ENCODE measurements around the gene TMEM119.

TMEM119 gene

GRCh38 chr12:108566452-108566851, 31.4 kb downstream of the TMEM119 start:
- H3K36me3 ChIP-seq (ENCODE audit: control insufficient read depth, insufficient read depth, low read length): peaks cover 60% of the 10 kb centered on the region
- H3K9ac ChIP-seq (ENCODE audit: low read depth, low read length): no peak overlapping the region
- no peaks in the 10 kb centered on the region for H3K9me3 ChIP-seq (ENCODE audit: control insufficient read depth, insufficient read depth, low read length)
- H3K4me1 ChIP-seq (ENCODE audit: control insufficient read depth, insufficient read depth, low read length): no peaks in the 10 kb centered on the region
- H3K27me3 ChIP-seq (ENCODE audit: control insufficient read depth, insufficient read depth, low read length): no peaks in the 10 kb centered on the region
- no peak overlapping the region for H3K4me3 ChIP-seq (ENCODE audit: low read depth, low read length)
- no peak overlapping the region for H3K27ac ChIP-seq (ENCODE audit: low read depth, low read length)

GRCh38 chr12:108565976-108566375, 31.9 kb downstream of the TMEM119 start:
- Histone ChIP-seq H3K27ac (ENCODE audit: low read depth, low read length) (no peak overlapping the region), H3K9ac (ENCODE audit: low read depth, low read length) (no peak overlapping the region), H3K27me3 (ENCODE audit: control insufficient read depth, insufficient read depth, low read length) (no peaks in the 10 kb centered on the region), H3K9me3 (ENCODE audit: control insufficient read depth, insufficient read depth, low read length) (no peaks in the 10 kb centered on the region), H3K36me3 (ENCODE audit: control insufficient read depth, insufficient read depth, low read length) (peaks cover 60% of the 10 kb centered on the region), H3K4me3 (ENCODE audit: low read depth, low read length) (no peak overlapping the region), H3K4me1 (ENCODE audit: control insufficient read depth, insufficient read depth, low read length) (no peaks in the 10 kb centered on the region)

- no peaks in the 10 kb centered on the region for H3K9me3 ChIP-seq (ENCODE audit: control insufficient read depth, insufficient read depth, low read length)
- no peak overlapping the region for H3K4me3 ChIP-seq (ENCODE audit: low read depth, low read length)
- H3K4me1 ChIP-seq (ENCODE audit: control insufficient read depth, insufficient read depth, low read length): no peaks in the 10 kb centered on the region
- H3K9ac ChIP-seq (ENCODE audit: low read depth, low read length): no peak overlapping the region
- no peaks in the 10 kb centered on the region for H3K27me3 ChIP-seq (ENCODE audit: control insufficient read depth, insufficient read depth, low read length)
- peaks cover 60% of the 10 kb centered on the region for H3K36me3 ChIP-seq (ENCODE audit: control insufficient read depth, insufficient read depth, low read length)
- H3K27ac ChIP-seq (ENCODE audit: low read depth, low read length): no peak overlapping the region
These were observed 32.7 kb downstream of the TMEM119 start for GRCh38 chr12:108565146-108565545.

GRCh38 chr12:108564724-108565123, 33.2 kb downstream of the TMEM119 start:
- peaks cover 59% of the 10 kb centered on the region for H3K36me3 ChIP-seq (ENCODE audit: control insufficient read depth, insufficient read depth, low read length)
- no peak overlapping the region for H3K9ac ChIP-seq (ENCODE audit: low read depth, low read length)
- H3K9me3 ChIP-seq (ENCODE audit: control insufficient read depth, insufficient read depth, low read length): no peaks in the 10 kb centered on the region
- no peak overlapping the region for H3K27ac ChIP-seq (ENCODE audit: low read depth, low read length)
- H3K4me3 ChIP-seq (ENCODE audit: low read depth, low read length): no peak overlapping the region
- H3K4me1 ChIP-seq (ENCODE audit: control insufficient read depth, insufficient read depth, low read length): peaks cover 3% of the 10 kb centered on the region; the same call in 1 of the 2 replicates
- no peaks in the 10 kb centered on the region for H3K27me3 ChIP-seq (ENCODE audit: control insufficient read depth, insufficient read depth, low read length)

GRCh38 chr12:108563804-108564151, 34.1 kb downstream of the TMEM119 start:
- Histone ChIP-seq H3K27ac (ENCODE audit: low read depth, low read length) (no peak overlapping the region), H3K9me3 (ENCODE audit: control insufficient read depth, insufficient read depth, low read length) (no peaks in the 10 kb centered on the region), H3K36me3 (ENCODE audit: control insufficient read depth, insufficient read depth, low read length) (peaks cover 54% of the 10 kb centered on the region), H3K4me1 (ENCODE audit: control insufficient read depth, insufficient read depth, low read length) (peaks cover 8% of the 10 kb centered on the region), H3K27me3 (ENCODE audit: control insufficient read depth, insufficient read depth, low read length) (no peaks in the 10 kb centered on the region), H3K4me3 (ENCODE audit: low read depth, low read length) (peak overlapping the region; percentile 99), H3K9ac (ENCODE audit: low read depth, low read length) (no peak overlapping the region)

- peaks cover 51% of the 10 kb centered on the region for H3K36me3 ChIP-seq (ENCODE audit: control insufficient read depth, insufficient read depth, low read length)
- peak overlapping the region; percentile 76 for H3K27ac ChIP-seq (ENCODE audit: low read depth, low read length)
- no peaks in the 10 kb centered on the region for H3K27me3 ChIP-seq (ENCODE audit: control insufficient read depth, insufficient read depth, low read length)
- peak overlapping the region; percentile 85 for H3K9ac ChIP-seq (ENCODE audit: low read depth, low read length)
- no peaks in the 10 kb centered on the region for H3K9me3 ChIP-seq (ENCODE audit: control insufficient read depth, insufficient read depth, low read length)
- H3K4me3 ChIP-seq (ENCODE audit: low read depth, low read length): peak overlapping the region; percentile 99
- peaks cover 8% of the 10 kb centered on the region for H3K4me1 ChIP-seq (ENCODE audit: control insufficient read depth, insufficient read depth, low read length)
These were observed 34.6 kb downstream of the TMEM119 start for GRCh38 chr12:108563136-108563803.

- no peaks in the 10 kb centered on the region for H3K9me3 ChIP-seq (ENCODE audit: control insufficient read depth, insufficient read depth, low read length)
- peak within 1 kb of the TSS; percentile 99 for H3K4me3 ChIP-seq (ENCODE audit: low read depth, low read length)
- peaks cover 50% of the 10 kb centered on the region for H3K36me3 ChIP-seq (ENCODE audit: control insufficient read depth, insufficient read depth, low read length)
- H3K27ac ChIP-seq (ENCODE audit: low read depth, low read length): peak within 1 kb of the TSS; percentile 94
- peaks cover 8% of the 10 kb centered on the region for H3K4me1 ChIP-seq (ENCODE audit: control insufficient read depth, insufficient read depth, low read length)
- H3K9ac ChIP-seq (ENCODE audit: low read depth, low read length): peak within 1 kb of the TSS; percentile 88
- H3K27me3 ChIP-seq (ENCODE audit: control insufficient read depth, insufficient read depth, low read length): no peaks in the 10 kb centered on the region
These were observed 35.3 kb downstream of the TMEM119 start, which contains the start of gene ISCU for GRCh38 chr12:108562348-108563135. TSS of gene ISCU (plus strand) at chr12:108562596. CDS start at chr12:108562623, 27 bp downstream.

- Histone ChIP-seq H3K9me3 (ENCODE audit: control insufficient read depth, insufficient read depth, low read length) (no peaks in the 10 kb centered on the region), H3K36me3 (ENCODE audit: control insufficient read depth, insufficient read depth, low read length) (peaks cover 46% of the 10 kb centered on the region), H3K27ac (ENCODE audit: low read depth, low read length) (peak overlapping the region; percentile 94), H3K4me1 (ENCODE audit: control insufficient read depth, insufficient read depth, low read length) (peaks cover 8% of the 10 kb centered on the region), H3K9ac (ENCODE audit: low read depth, low read length) (peak overlapping the region; percentile 88), H3K27me3 (ENCODE audit: control insufficient read depth, insufficient read depth, low read length) (no peaks in the 10 kb centered on the region), H3K4me3 (ENCODE audit: low read depth, low read length) (peak overlapping the region; percentile 99)
These were observed 36.0 kb downstream of the TMEM119 start for GRCh38 chr12:108561852-108562347.

- H3K4me1 ChIP-seq (ENCODE audit: control insufficient read depth, insufficient read depth, low read length): peaks cover 8% of the 10 kb centered on the region
These were observed 36.8 kb downstream of the TMEM119 start, which contains the start of gene SART3 for GRCh38 chr12:108560752-108561719. TSS of gene SART3 (minus strand) at chr12:108561173. CDS start at chr12:108561154, 19 bp downstream.

GRCh38 chr12:108560321-108560721, 37.6 kb downstream of the TMEM119 start:
- peak overlapping the region; percentile 99 for H3K4me3 ChIP-seq (ENCODE audit: low read depth, low read length)
- peaks cover 8% of the 10 kb centered on the region for H3K4me1 ChIP-seq (ENCODE audit: control insufficient read depth, insufficient read depth, low read length)
- H3K27ac ChIP-seq (ENCODE audit: low read depth, low read length): peak overlapping the region; percentile 94
- H3K27me3 ChIP-seq (ENCODE audit: control insufficient read depth, insufficient read depth, low read length): no peaks in the 10 kb centered on the region
- H3K9me3 ChIP-seq (ENCODE audit: control insufficient read depth, insufficient read depth, low read length): no peaks in the 10 kb centered on the region
- H3K36me3 ChIP-seq (ENCODE audit: control insufficient read depth, insufficient read depth, low read length): peaks cover 41% of the 10 kb centered on the region
- peak overlapping the region; percentile 88 for H3K9ac ChIP-seq (ENCODE audit: low read depth, low read length)

More at GRCh38 chr12:108560752-108561719, 36.8 kb downstream of the TMEM119 start, which contains the start of gene SART3:
- no peaks in the 10 kb centered on the region for H3K27me3 ChIP-seq (ENCODE audit: control insufficient read depth, insufficient read depth, low read length)
- peak within 1 kb of the TSS; percentile 99 for H3K4me3 ChIP-seq (ENCODE audit: low read depth, low read length)
- H3K9ac ChIP-seq (ENCODE audit: low read depth, low read length): peak within 1 kb of the TSS; percentile 88
- H3K9me3 ChIP-seq (ENCODE audit: control insufficient read depth, insufficient read depth, low read length): no peaks in the 10 kb centered on the region
- H3K27ac ChIP-seq (ENCODE audit: low read depth, low read length): peak within 1 kb of the TSS; percentile 94
- H3K36me3 ChIP-seq (ENCODE audit: control insufficient read depth, insufficient read depth, low read length): peaks cover 46% of the 10 kb centered on the region

Data from HUES48 (cell line).